Esophagus muscularis mucosa (tissue), 4 donors: Measurements from ENCODE around the gene RDH14. TPM values are rescaled to one million over a fixed set of nuclear protein-coding genes. Genes with fewer than 3 reads are reported as not detected.

Experiments
- DNase-seq: peaks from one replicate; pipeline ENCODE4 v3.0.0-alpha.2; 2017; ENCODE audit errors: extremely low spot score
- H3K27ac ChIP-seq, 4 donors: fragments of 200-600 bp; sonication (generic); replicated peaks in 1 of 4; 1 replicate in 3 of 4; 2 replicates in 1 of 4; pipeline ENCODE4 v1.5.1; 2016 to 2019; ENCODE audit warnings: mild to moderate bottlenecking in 1 of 4
- H3K27me3 ChIP-seq, 4 donors: fragments of 200-600 bp; sonication (generic); one replicate each; pipeline versions ENCODE4 v1.5.1 to v1.6.0; 2016 to 2019
- H3K36me3 ChIP-seq, 4 donors: fragments of 200-600 bp; sonication (generic); one replicate each; pipeline ENCODE4 v1.5.1; 2016 to 2019
- H3K4me1 ChIP-seq, 4 donors: fragments of 200-600 bp; sonication (generic); one replicate each; pipeline ENCODE4 v1.5.1; 2016 to 2019
- H3K4me3 ChIP-seq, 4 donors: fragments of 200-600 bp; sonication (generic); 1 replicate in 2 of 4; 2 replicates in 2 of 4; pipeline ENCODE4 v1.5.1; 2016 to 2019; ENCODE audit warnings: mild to moderate bottlenecking in 4 of 4, moderate library complexity in 1 of 4
- H3K9me3 ChIP-seq, 4 donors: fragments of 200-600 bp; sonication (generic); 1 replicate in 3 of 4; 2 replicates in 1 of 4; pipeline ENCODE4 v1.5.1; 2016 to 2019
- EP300 ChIP-seq: sonication (generic); formaldehyde crosslinking; IDR thresholded peaks from one replicate; pipeline ENCODE4 v1.6.1; 2017; ENCODE audit warnings: antibody characterized with exemption
- POLR2A ChIP-seq: fragments of 450-650 bp; IDR thresholded peaks from one replicate; pipeline ENCODE4 v1.6.1; 2017; ENCODE audit warnings: antibody characterized with exemption, moderate library complexity, mild to moderate bottlenecking, low read depth
- POLR2AphosphoS5 ChIP-seq, 2 donors: sonication (generic); formaldehyde crosslinking; IDR thresholded peaks; one replicate each; pipeline ENCODE4 v1.6.1; 2017; ENCODE audit warnings: antibody characterized with exemption in 2 of 2
- WGBS: methylation state at CpG from one replicate; pipeline ENCODE4 v1.1.5; 2018; 5-methylcytosine and 5-hydroxymethylcytosine counted together
- intact Hi-C: fragments of 100-400 bp; cut with DNase I; formaldehyde crosslinking; loops from one replicate; pipeline ENCODE4 v1.15.1; 2023
- small RNA-seq, 3 donors: library from RNA; depleted of rRNA; stranded (forward); fragments of <200 nt; gene quantifications; one replicate each; pipeline ENCODE3, GENCODE V24; 2016
- total RNA-seq, 4 donors: library from RNA; depleted of rRNA; stranded (reverse); fragments of >200 nt; gene quantifications; one replicate each; pipeline versions ENCODE4 v1.1.0 to v1.2.1, GENCODE V29; 2016
- TF ChIP-seq, protein P1 (sequence below), 3 experiments: fragments of 200-600 bp in 2 of 3; fragments of 450-650 bp in 1 of 3; sonication (generic) in 2 of 3; IDR thresholded peaks; one replicate each; pipeline ENCODE4 v1.5.1; 2017 to 2019; ENCODE audit warnings: antibody characterized with exemption in 3 of 3, mild to moderate bottlenecking in 2 of 3, moderate library complexity in 1 of 3

Gene RDH14
- total RNA-seq, 4 donors from 2014 or later, result 56.9 to 72.2 (median 65.1) TPM

DNA sequence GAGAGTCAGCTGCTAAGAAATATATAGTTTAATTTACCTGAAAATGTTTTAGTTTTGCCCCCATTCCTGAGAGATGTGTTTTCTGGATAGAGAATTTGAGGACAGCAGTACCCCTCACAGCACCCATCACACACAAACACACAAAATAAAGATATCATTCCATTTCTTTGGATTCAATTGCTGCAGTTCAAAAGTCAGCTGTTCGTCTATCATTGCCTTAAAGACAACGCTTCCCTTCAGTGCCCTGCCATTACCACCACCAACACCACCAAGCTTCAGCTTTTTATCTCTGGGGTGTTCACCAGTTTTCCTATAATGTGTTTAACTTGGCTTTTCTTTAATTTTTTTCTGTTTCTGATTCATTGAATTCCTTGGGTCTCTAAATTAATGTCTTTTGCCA is 49.7 kb downstream of the RDH14 start:
- intact Hi-C loops, result no loop called here
- 99% methylated on average over 2 of the region's 2 CpGs for whole genome bisulfite sequencing
- no peaks in the 10 kb centered on the region for H3K9me3 ChIP-seq
- no peak overlapping the region for H3K4me3 ChIP-seq
- H3K36me3 ChIP-seq, result no peaks in the 10 kb centered on the region
- no peak overlapping the region for H3K27ac ChIP-seq
- DNase-seq, result no peak
- TF ChIP-seq EP300, result no peak
- TF ChIP-seq POLR2AphosphoS5 (IDR thresholded peaks at IDR 0.05), result no peak
- no peak for TF ChIP-seq POLR2A
- no peaks in the 10 kb centered on the region for H3K27me3 ChIP-seq
- H3K4me1 ChIP-seq, result peaks cover 0 to 18% (median 16%) of the 10 kb centered on the region in 4 donors

GRCh38 chr2:18506883-18507509 is 53.5 kb downstream of the RDH14 start:
- no peaks in the 10 kb centered on the region for H3K36me3 ChIP-seq
- H3K4me1 ChIP-seq, result no peaks in the 10 kb centered on the region
- intact Hi-C loops, result no loop called here

DNA sequence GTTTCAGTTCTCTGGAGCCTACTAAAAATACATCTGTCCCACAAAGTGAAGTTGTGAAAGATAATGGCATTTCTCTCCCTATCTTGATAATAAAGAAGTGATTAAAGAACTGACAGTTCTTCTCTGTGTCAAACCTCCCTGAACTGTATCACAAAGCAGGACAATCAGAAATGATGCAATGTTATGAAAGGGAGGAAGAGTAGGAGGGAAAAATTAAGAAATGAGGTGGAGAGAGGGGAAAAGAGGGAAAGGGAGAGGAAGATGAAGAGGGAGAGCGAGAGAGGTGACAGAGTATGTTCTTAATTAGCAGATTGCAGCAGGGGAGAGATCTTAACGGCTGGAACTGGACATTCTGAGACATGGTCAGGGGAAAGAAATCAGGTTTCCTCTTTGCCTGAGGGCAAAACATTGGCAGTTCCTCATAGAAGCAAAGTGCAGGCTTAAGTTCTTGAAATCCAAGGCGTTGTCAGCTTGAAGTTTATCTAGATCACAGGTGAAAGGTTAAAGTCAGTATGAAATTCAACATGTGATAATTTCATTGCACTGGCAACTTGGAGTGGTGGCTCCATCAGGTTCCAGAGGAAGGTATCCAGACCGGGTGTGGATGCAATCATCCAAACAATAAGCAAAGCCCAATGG is 54.6 kb downstream of the RDH14 start:
- Histone ChIP-seq H3K27me3 (no peaks in the 10 kb centered on the region), H3K27ac (no peak overlapping the region), H3K36me3 (no peaks in the 10 kb centered on the region), H3K4me1 (no peaks in the 10 kb centered on the region), H3K9me3 (no peaks in the 10 kb centered on the region), H3K4me3 (no peak overlapping the region)
- 79% methylated on average over 4 of the region's 4 CpGs for WGBS
- no peak for TF ChIP-seq POLR2A
- TF ChIP-seq, protein P1, sequence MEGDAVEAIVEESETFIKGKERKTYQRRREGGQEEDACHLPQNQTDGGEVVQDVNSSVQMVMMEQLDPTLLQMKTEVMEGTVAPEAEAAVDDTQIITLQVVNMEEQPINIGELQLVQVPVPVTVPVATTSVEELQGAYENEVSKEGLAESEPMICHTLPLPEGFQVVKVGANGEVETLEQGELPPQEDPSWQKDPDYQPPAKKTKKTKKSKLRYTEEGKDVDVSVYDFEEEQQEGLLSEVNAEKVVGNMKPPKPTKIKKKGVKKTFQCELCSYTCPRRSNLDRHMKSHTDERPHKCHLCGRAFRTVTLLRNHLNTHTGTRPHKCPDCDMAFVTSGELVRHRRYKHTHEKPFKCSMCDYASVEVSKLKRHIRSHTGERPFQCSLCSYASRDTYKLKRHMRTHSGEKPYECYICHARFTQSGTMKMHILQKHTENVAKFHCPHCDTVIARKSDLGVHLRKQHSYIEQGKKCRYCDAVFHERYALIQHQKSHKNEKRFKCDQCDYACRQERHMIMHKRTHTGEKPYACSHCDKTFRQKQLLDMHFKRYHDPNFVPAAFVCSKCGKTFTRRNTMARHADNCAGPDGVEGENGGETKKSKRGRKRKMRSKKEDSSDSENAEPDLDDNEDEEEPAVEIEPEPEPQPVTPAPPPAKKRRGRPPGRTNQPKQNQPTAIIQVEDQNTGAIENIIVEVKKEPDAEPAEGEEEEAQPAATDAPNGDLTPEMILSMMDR (IDR thresholded peaks at IDR 0.05), result no peak
- no peak for TF ChIP-seq POLR2AphosphoS5 (IDR thresholded peaks at IDR 0.05)
- TF ChIP-seq EP300, result no peak
- intact Hi-C loops, result no loop called here
- DNase-seq, result no peak

More at GRCh38 chr2:18506883-18507509, 53.5 kb downstream of the RDH14 start:
- H3K27ac ChIP-seq, result no peak overlapping the region
- no peaks in the 10 kb centered on the region for H3K9me3 ChIP-seq
- no peaks in the 10 kb centered on the region for H3K27me3 ChIP-seq
- WGBS, result 79% methylated on average over 8 of the region's 8 CpGs
- no peak for DNase-seq
- no peak for TF ChIP-seq POLR2AphosphoS5 (IDR thresholded peaks at IDR 0.05)
- no peak for TF ChIP-seq EP300
- TF ChIP-seq, protein P1 (IDR thresholded peaks at IDR 0.05), result no peak
- TF ChIP-seq POLR2A, result no peak
- no peak overlapping the region for H3K4me3 ChIP-seq

Small RNAs within 50 kb of the gene (small RNA-seq; reads per million reads assigned to genes)
- gene RNU6-1215P, result 0 reads per million in 3 donors

Other genes with a start within 250 kb of the RDH14 start
- under 1 TPM in 1 of 4 donors, not detected in 3; 0.42 TPM for gene NT5C1B, start 28.9 kb upstream of the RDH14 start, total RNA-seq